Mucosa of descending colon (tissue), 3 donors: ENCODE measurements around the gene TMIGD2. TPM values are rescaled to one million over a fixed set of nuclear protein-coding genes. Genes with fewer than 3 reads are reported as not detected.

Experiments used
- ATAC-seq: fragments of 200-7000 bp; cut with Tn5 transposase; one replicate; pipeline ENCODE4 v1.9.1; 2020; ENCODE audit warnings: mild to moderate bottlenecking, moderate library complexity
- DNase-seq, 3 donors: peaks; one replicate each; pipeline ENCODE4 v3.0.0-alpha.2; 2020
- H3K36me3 ChIP-seq: fragments of 200-600 bp; one replicate; pipeline ENCODE4 v1.8.0; 2021; ENCODE audit warnings: low read depth, mild to moderate bottlenecking
- H3K4me1 ChIP-seq: fragments of 200-600 bp; one replicate; pipeline ENCODE4 v1.8.0; 2021; ENCODE audit warnings: low read depth, mild to moderate bottlenecking
- H3K4me3 ChIP-seq: fragments of 200-600 bp; one replicate; pipeline ENCODE4 v1.8.0; 2021; ENCODE audit warnings: mild to moderate bottlenecking
- H3K9me3 ChIP-seq: fragments of 200-600 bp; one replicate; pipeline ENCODE4 v1.8.0; 2021; ENCODE audit warnings: mild to moderate bottlenecking
- CTCF ChIP-seq: fragments of 200-600 bp; IDR thresholded peaks from one replicate; pipeline ENCODE4 v1.8.0; 2022; ENCODE audit warnings: antibody characterized with exemption, mild to moderate bottlenecking
- intact Hi-C, 2 donors: fragments of 100-400 bp; cut with DNase I in 1 of 2; cut with micrococcal nuclease in 1 of 2; formaldehyde crosslinking; loops; one replicate each; pipeline versions ENCODE4 v1.11.0 to v1.11.1; 2022; cut with DNase I, micrococcal nuclease
- total RNA-seq, 3 donors: library from RNA; stranded (reverse); fragmentation: NEBNext Ultra II Directional in 2 of 3; extraction: Animal tissue kit (Norgen Biotek cat#: 25700) in 2 of 3; gene quantifications; one replicate each; pipeline versions ENCODE4 v1.2.1 to v1.2.4, GENCODE V29; 2021 to 2023
- donor health status: DM: no; HTN: no; CAD: no; lungs with moderate emphysema.
- donor health status: DM: no; HTN: no; CAD: no.
- donor health status: DM: no; HTN: yes; CAD: no.

TMIGD2 gene
- total RNA-seq, 3 donors from 2014 or later, result 0.46 to 1.3 (median 1.2) TPM

GRCh38 chr19:4266253-4267000 lies 35.8 kb downstream of the TMIGD2 start:
- ATAC-seq (no peak), DNase-seq (no peak)
- Histone ChIP-seq H3K4me1 (peaks cover 14% of the 10 kb centered on the region), H3K36me3 (peaks cover 8% of the 10 kb centered on the region), H3K4me3 (no peak overlapping the region), H3K9me3 (no peaks in the 10 kb centered on the region)
- intact Hi-C loops, result loop anchor here (5.0 to 10.0 kb wide), 2 partner anchors 86 to 88 kb away; no protein-coding TSS in a partner anchor
- no peak for TF ChIP-seq CTCF

- TF ChIP-seq CTCF, result no peak
- peaks cover 8% of the 10 kb centered on the region for H3K36me3 ChIP-seq
- DNase-seq (no peak), ATAC-seq (no peak)
- intact Hi-C loops, result loop anchor here (5.0 to 10.0 kb wide), 2 partner anchors 87 to 90 kb away; no protein-coding TSS in a partner anchor
- H3K4me3 ChIP-seq, result no peak overlapping the region
- no peaks in the 10 kb centered on the region for H3K9me3 ChIP-seq
- H3K4me1 ChIP-seq, result peaks cover 14% of the 10 kb centered on the region
Observed at GRCh38 chr19:4264812-4265211, 37.4 kb downstream of the TMIGD2 start.

GRCh38 chr19:4260613-4261191 lies 41.5 kb downstream of the TMIGD2 start:
- Histone ChIP-seq H3K9me3 (peaks cover 5% of the 10 kb centered on the region), H3K4me3 (no peak overlapping the region), H3K36me3 (peaks cover 8% of the 10 kb centered on the region), H3K4me1 (no peaks in the 10 kb centered on the region)
- DNase-seq, result no peak
- TF ChIP-seq CTCF, result no peak
- intact Hi-C loops, result loop anchor here in 1 of 2 donors (10.0 kb wide), 1 partner anchor 94 kb away; no protein-coding TSS in a partner anchor
- ATAC-seq, result no peak

GRCh38 chr19:4258181-4258580 lies 44.0 kb downstream of the TMIGD2 start:
- H3K9me3 ChIP-seq, result peaks cover 5% of the 10 kb centered on the region
- no peak for TF ChIP-seq CTCF
- peaks cover 17% of the 10 kb centered on the region for H3K36me3 ChIP-seq
- ATAC-seq (no peak), DNase-seq (no peak)
- H3K4me3 ChIP-seq, result no peak overlapping the region
- intact Hi-C loops, result no loop called here
- H3K4me1 ChIP-seq, result no peaks in the 10 kb centered on the region

GRCh38 chr19:4257025-4257424 lies 45.2 kb downstream of the TMIGD2 start:
- DNase-seq, result no peak
- Histone ChIP-seq H3K9me3 (peaks cover 5% of the 10 kb centered on the region), H3K4me1 (no peaks in the 10 kb centered on the region), H3K36me3 (peaks cover 14% of the 10 kb centered on the region), H3K4me3 (no peak overlapping the region)
- ATAC-seq, result no peak
- intact Hi-C loops, result no loop called here
- TF ChIP-seq CTCF, result no peak
